ENCODE measurements around the gene ACACB.

The ACACB gene

DNA sequence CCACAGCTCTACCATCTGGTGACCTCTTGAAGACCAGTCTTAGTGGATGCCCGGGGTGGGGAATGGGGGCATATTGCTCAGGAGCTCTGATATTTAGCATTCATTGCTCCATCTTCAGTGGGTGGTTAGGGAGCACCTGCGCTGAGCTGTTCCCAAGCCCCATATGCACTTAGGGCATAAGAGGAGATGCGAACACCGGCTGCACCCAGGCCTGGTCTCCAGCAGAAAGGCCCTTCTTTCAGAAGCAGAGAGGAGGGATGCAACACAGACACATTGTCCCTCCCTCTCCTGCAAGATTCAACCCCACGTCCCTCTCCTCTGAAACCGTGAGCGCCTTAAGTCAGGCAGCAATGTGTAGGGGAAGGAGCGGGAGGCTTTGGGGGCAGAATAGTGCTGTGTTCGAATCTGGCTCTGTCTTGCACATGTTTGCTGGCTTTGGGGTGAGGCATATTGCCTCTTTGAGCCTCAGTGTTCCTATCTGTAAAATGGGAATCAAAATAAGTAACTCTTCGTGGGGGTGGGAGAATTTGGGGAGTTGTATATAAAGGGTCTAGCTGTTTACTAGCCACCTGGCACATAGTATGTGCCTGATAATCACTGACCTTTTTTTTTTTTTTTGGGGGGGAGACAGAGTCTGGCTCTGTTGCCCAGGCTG lies 105.0 kb downstream of the ACACB start:
- no peak for DNase-seq

DNA sequence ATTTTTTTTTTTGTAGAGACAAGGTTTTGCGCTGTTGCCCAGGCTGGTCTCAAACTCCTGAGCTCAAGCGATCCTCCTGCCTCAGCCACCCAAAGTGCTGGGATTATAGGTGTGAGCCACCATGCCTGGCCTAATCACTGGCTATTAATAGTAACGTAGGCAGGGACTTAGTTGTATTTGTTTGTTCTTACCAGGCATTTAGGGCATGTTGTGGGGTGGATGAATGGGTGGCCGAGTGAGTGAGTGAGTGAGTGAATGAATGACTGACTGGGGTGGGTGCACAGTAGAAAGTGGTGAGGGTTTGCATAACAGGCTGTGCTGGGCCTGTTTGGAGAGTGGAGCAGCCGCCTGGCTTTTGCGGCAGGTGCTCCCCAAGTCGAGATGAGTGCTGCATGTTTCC lies 105.7 kb downstream of the ACACB start:
- no peak for DNase-seq

DNA sequence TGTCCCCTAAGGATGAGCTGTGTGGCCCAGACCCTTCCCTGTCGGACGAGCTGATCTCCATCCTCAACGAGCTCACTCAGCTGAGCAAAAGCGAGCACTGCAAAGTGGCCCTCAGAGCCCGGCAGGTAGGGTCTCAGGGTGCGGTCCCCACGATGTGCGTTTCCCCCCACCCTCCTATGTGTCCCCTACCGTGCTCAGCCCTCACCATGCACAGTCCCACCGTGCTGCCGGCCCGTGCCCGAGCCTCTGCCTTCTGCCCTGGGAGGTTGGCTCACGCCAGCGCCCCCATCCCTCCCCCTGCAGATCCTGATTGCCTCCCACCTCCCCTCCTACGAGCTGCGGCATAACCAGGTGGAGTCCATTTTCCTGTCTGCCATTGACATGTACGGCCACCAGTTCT lies 106.1 kb downstream of the ACACB start:
- no peak for DNase-seq

DNA sequence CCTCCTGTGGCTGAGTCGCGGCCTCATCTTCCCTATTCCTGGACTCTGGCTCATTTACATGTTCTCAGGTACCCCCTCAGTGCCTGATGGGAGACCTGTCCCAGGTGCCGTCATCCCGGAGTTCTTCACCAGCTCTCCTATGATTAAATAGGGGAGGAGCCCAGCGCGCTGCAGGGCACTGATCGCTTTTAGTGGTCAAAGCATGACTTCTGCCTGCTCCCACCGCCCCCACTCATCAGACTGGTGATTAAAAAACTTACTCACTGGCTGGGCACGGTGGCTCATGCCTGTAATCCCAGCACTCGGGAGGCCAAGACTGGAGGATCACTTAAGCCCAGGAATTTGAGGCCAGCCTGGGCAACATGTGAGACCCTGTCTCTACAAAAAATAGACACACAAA lies 106.8 kb downstream of the ACACB start:
- no peak for DNase-seq

DNA sequence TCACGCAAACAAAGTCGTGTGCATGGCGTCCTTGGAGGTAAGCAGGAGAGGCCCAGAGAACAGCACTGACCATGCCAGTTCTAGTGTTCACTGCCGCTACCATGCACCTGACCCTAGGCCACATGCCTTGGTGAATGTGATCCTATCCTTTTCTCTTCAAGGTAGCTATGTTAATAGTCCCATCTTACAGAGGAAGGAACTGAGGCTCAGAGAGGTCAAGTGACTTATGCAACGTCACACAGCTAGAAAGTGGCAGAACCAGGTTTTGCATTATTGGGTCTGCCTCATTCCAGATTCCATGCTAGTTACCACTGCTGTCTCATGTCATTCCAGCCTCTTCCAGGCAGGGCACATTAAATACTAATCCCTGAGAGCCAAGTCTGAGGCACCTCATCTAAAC lies 107.5 kb downstream of the ACACB start:
- DNase-seq, result no peak

DNA sequence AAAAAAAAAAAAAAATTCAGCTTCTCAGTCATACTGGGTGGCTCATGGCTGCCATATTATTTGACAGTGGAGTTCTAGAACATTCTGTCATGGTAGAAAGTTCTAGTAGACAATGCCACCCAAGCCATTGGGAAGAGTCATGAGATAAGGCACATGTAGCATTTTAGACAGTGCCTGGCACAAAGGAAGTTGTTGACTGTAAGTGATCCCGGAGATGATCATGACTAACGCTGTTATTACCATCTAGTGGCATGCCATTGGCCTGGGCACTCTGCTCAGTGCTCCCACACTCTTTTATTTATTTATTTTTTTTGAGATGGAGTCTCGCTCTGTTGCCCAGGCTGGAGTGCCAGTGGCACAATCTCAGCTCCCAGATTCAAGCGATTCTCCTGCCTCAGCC lies 112.3 kb downstream of the ACACB start:
- no peak for DNase-seq

DNA sequence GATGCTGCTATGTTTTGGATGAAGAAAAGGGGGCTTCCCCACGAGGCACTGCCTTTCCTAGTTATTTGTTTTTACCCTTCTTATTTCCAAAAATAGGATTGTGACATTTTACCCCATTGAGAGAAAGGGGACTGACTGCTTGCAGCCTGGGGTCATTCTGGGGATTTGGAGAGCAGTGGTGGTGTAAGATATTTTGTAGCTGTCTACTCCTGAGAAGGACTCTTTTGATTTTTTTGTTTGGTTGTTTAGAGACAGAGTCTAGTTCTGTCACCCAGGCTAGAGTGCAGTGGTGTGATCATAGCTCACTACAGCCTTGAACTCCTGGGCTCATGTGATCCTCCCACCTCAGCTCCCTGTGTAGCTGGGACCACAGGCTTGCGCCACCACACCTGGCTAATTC lies 113.8 kb downstream of the ACACB start:
- DNase-seq, result no peak

DNA sequence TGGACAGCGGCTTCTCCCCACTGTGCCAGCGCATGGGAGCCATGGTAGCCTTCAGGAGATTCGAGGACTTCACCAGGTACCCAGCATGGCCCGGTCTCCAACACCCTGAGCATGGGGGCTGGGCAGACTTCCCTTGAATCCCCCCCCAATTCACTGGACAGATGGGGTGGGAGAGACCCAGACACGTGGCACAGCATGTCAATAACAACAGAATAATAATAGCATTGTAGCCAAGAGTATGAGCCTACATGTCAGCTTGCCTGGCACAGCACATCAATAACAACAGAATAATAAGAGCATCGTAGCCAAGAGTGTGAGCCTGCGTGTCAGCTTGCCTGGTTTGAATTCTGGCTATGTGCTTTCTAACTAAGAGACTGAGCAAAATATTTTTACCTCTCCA lies 116.3 kb downstream of the ACACB start:
- DNase-seq, result no peak

DNA sequence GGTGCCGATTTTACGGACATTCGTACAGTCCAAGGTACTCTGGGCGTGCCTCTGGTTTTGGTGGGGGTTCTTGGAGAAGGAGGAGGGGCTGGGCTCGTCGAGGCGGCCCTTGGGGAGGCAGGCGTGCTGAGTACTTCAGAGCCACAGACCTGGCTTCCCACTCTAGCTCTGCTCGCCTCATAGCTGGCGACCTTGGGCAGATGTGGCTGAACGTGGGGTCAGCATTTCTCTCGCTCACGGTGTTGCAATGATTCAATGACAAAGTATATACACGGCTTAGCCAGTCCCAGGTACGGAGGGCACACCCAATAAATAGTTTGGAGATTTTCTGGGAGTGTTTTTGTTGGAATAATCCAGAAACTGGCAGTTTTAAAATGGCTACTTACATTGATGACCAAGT lies 117.6 kb downstream of the ACACB start:
- no peak for DNase-seq

DNA sequence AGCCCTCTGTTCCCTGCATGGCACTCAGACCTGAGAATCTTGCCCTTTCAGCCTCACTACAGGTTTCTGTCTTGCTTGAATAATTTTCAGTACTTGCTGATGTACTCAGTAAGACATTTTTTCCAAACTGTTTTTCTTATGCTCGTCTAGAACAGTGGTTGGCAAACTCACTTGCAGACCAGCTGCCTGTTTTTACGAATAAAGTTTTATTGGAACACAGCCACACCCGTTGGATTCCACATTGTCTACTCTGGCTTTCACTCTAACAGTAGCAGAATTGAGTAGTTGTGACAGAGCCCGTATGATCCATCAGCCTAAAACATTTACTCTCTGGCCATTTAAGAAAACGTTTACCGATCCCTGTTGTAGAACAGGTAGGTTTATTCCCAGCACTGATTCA lies 119.9 kb downstream of the ACACB start:
- no peak for DNase-seq

DNA sequence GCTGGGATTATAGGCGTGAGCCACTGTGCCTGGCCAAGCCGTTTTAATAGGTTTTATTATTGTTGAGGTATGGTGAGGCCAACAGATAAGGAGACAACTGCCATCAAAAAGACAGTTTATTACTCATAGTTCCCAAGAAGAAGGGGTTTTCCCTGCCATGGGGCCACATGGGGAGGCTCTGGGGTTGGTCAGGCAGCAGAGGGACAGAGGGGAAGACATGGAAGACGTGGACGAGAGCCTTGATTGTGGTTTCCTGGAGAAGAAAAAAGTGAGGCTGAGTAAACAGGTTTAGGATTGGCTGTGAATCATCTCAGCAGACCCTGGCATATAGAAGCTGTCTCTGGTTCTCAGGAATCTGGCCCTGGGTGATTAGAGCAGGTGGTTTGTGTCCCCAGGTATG lies 122.8 kb downstream of the ACACB start:
- DNase-seq, result no peak

DNA sequence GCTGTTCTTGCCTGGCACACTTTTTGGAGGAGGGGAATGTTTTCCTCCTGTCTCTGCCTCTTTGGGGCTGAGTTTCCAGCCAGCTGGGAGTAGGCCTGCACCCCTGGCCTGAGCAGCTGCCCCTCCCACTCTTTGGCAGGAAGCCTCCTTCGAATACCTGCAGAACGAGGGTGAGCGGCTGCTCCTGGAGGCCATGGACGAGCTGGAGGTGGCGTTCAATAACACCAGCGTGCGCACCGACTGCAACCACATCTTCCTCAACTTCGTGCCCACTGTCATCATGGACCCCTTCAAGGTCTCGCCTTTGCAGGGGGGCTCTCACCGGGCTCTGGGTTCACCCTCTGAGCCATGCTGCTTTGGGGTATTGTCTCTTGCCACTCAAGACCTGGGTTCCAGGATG lies 123.3 kb downstream of the ACACB start:
- DNase-seq, result no peak

DNA sequence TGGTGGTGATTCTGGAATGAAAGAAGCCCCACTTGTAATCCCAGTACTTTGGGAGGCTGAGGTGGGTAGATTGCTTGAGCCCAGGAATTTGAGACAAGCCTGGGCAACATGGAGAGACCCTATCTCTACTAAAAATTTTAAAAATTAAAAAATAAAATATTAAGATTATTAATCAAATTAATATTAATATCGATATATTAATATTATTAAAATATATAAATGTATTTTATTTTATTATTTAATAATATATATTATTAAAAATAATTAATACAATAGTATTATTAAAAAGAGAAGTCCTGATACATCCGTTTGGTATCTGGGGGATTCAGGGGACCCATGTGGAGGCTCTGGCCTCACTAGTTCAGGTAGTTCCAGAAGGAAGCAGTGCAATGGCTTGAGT lies 124.0 kb downstream of the ACACB start:
- DNase-seq, result no peak

DNA sequence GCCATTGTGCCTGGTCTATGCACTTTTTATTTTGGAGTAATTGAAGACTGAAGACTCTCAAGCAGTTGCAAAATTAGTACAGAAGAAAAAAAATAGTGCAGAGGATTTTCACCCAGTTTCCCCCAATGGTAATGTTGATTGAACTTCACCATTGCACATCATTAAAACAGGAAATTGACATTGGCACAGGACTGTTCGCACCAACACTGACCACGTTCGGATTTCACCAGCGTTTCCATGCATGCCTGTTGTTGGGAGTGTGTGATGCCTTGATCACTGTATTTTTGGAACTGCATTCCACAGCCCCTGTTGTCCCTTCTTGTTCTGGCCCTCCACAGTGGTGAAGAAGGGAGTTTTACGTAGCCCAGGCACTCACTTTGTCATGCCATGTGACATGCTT lies 125.5 kb downstream of the ACACB start:
- DNase-seq, result no peak

DNA sequence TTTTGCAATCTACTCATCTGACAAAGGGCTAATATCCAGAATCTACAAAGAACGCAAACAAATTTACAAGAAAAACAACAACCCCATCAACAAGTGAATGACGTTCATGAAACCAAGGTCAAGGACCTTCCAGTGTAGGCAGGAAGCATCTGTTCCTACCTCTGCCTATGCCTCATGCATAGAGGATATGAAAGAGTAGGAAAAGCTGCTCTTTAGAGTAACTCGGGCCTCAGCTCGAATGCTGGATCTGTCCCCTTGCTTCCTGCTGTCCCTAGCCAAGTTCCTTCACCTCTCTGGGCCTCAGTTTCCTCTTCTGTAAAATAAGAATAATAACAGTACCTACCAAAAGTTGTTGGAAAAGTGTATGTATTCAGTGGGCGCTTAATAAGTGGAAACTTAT lies 127.7 kb downstream of the ACACB start:
- no peak for DNase-seq

DNA sequence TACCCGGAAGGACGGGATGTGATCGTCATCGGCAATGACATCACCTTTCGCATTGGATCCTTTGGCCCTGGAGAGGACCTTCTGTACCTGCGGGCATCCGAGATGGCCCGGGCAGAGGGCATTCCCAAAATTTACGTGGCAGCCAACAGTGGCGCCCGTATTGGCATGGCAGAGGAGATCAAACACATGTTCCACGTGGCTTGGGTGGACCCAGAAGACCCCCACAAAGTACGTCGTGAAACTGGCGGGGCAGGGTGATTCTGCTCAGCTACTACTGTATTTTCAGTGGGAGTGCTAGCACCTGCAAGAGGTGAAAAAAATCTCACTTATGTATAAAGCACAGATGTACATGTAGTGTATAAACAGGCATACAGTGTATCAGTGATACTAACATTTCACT lies 129.8 kb downstream of the ACACB start:
- no peak for DNase-seq

DNA sequence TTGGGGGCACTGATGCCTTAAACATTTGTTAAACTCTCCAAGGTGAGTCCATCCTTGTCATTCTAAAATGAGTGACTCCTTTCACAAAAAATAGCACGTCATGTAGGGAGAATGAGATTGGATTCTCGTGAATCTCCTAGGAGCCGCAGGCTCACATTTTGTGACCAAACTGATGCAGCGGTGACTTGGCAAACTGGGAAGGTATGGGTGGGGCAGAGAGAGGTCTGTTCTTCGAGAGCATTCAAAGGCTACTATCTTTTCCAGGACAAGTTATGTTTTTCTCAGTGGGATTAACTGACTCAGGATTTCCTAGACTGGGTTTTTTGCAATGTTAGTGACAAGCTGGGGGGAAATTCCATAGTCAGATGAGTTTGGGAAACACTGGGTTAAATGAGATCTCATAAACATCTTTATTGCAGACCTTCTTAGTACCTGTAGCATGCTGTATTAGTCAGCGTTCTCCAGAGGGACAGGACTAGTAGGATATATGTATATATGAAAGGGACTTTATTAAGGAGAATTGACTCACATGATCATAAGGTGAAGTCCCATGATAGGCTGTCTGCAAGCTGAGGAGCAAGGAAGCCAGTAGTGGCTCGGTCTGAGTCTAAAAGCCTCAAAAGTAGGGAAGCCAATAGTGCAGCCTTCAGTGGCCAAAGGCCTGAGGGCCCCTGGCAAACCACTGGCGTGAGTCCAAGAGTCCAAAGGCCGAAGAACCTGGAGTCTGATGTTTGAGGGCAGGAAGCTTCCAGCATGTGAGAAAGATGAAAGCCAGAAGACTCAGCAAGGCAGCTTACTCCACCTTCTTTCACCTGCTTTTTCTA lies 131.7 kb downstream of the ACACB start:
- no peak for DNase-seq

DNA sequence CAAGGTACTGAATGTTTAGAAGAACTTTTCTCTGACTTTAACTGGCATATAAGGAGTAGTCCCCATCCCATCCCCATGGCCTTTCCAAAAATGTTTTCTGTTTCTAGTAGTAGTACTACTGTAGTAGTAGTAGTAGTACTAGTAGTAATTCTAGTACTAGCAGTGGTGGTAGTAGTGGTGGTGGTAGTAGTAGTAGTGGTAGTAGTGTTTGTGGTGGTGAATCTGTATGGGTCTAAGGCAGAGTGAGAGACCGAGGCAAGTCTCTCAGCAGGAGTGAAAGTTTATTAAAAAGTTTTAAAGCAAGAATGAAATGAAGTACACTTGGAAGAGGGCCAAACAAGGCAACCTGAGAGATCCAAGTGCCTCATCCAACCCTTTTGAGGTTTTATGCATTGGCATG lies 134.1 kb downstream of the ACACB start:
- DNase-seq, result no peak

DNA sequence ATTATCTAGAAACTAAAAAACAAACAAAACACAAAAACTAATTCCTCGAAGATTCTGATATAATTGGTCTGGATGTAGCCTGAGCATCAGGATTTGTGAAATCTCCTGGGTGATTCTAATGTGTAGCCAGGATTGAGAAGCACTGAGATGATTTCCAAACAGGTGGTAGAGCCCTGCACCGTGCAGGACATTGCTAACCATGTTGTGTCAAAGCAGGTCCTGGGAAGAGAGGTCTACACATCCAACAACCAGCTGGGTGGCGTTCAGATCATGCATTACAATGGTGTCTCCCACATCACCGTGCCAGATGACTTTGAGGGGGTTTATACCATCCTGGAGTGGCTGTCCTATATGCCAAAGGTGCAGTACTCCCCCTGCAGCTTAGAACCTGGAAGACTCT lies 136.4 kb downstream of the ACACB start:
- DNase-seq, result no peak

DNA sequence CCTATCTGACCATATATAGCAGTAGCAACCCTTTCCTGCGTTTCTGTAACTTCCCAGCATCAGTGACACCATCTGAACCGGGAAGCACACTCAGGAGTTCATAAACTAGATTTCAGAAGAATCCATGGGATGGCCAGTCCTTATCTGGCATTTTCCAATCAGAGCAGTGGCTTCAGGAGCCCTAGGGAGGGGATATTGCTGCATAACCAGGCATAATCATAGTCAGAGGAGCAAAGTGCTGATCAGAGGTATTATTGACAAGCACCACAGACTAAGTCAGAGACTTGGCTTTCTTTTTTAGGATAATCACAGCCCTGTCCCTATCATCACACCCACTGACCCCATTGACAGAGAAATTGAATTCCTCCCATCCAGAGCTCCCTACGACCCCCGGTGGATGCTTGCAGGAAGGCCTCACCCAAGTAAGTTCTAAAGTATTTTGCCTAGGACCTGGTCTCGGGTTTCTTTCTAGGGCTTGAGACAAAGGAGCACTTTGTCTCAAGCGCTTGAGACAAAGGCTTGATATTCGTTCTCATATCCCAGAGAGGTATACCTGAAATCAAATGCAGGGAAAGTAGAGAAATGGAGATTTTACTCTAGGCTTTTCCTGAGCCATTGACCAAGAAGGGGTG lies 137.6 kb downstream of the ACACB start:
- DNase-seq, result no peak

DNA sequence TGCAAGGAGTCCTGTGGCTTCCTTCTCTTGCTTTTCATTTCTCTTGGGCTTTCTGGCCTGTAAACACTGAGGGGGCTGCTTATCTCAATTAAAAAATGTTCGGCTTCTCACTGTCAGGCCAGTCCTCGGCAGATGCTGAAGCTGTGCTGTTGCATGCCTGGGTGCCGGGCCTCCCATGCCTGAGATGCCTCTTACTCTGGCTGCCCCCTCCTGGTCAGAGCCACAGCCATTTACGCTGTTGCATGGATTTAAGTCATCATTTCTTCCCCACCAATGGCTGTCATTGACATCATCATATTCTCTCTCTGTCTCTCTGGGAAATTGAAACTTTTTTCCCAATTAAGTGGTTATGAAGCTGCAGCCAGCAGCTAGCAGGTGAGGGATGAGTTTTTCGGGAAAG lies 139.0 kb downstream of the ACACB start:
- peak; percentile 70 for DNase-seq

DNA sequence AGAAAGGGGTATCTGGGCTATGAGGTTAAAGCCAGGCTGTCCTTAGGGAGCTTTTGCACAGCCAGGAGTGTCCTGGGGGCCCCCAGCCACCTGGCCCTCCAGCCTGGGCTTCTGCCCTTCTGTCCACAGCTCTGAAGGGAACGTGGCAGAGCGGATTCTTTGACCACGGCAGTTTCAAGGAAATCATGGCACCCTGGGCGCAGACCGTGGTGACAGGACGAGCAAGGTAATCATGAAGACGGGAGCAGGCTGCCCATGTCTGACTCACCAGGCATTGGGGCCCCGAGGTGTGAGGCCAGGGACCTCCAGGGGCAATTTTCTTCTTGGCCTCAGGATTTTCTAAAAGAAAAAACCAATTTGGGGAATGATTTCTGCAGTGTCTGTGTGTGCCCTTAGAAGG lies 139.6 kb downstream of the ACACB start:
- no peak for DNase-seq

DNA sequence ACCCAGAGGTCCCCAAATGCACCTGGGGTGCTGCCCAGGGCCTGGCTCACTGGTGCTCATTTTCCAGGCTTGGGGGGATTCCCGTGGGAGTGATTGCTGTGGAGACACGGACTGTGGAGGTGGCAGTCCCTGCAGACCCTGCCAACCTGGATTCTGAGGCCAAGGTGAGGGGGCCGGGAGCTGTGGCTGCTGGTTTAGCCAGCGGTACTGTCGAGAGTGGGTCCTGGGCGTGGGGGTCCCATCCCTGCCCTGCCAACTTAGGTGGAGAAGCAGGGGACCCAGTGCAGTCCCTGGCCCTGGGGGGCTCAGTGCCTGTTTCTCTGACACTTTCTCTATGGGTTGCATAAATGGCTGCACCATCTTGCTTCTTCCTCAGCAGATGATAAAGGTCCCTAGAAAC lies 141.8 kb downstream of the ACACB start:
- DNase-seq, result no peak
